GM19467 (cell line): ENCODE measurements around the gene SERTAD1.
"Not testable (repeated sequence)": the region's sequence is repeated elsewhere in the genome, so short reads cannot be mapped to it uniquely, and the experiment has no call there.

Experiments used
- ATAC-seq: cut with Tn5 transposase; IDR thresholded peaks from one replicate; pipeline ENCODE4 v1.9.1; 2021; ENCODE audit warnings: mild to moderate bottlenecking, moderate library complexity; ENCODE audit not compliant: unreplicated experiment

Gene SERTAD1

DNA sequence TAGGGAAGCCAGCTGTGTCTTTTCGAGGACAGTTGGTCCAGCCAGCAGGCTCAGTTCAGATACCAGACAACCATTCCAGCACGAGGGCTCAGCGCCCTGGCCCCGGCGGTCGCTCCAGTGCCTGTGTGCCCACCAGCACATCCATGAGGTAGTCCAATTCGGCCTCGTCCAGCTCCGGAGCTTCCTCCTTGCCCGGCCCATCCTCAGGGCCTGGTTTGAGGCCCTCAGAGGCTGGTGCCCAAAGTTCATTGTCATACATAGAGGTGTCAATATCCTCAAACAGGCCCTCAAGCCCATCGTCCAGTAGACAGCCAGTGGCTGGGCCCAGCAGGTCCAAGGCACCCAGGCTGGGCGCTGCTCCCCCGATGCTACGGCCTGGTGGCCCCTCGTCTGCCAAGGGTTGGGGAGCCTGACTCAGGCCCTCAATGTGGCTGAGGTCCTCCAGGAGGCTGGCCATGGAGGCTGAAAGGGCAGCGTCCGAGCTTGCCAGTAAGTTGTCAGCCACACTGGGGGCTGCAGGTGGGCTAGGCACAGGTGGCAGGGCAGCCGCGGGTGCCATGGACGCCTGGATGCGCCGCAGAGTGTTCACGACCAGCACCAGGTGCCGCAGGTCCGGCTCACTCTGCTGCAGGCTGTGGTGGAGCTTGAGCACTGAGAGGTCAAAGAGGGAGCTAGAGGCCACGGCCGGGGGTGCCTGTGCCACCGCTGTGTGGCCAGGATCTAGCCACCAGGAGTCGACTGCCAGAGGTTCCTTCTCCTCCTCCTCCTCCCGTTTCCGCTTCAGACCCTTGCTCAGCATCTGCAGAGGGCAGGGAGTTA is 2.8 kb downstream of the SERTAD1 start:
- no peak for ATAC-seq

DNA sequence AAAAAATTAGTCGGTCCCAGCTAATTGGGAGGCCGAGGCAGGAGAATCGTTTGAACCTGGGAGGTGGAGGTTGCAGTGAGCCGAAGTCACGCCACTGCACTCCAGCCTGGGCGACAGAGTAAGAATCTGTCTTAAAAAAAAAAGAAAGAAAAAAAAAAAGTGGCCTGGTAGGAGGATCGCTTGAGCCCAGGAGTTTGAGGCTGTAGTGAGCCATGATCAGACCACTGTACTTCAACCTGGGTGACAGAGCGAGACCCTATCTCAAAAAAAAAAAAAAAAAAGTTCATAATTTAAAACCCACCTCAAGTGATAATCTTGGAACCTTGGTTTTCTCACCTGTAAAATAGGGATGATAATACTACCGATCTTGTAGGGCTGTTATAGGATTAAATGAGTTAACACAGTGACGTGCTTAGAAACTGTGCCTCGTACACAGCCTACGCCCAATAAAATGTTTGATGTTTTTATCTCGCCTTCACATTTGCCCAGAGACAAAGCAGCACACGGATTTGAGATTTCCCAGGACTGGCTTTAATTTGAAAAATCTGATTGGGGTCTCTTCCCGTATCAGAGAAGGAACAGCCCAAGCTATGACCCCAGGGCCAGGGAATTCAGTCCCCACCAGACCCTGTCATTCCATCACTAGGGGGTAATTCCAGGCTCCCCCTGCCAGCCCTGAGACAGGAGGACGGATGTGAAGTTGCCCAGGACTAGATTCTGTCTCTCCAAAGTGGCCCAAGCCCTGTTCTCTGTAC is 3.6 kb downstream of the SERTAD1 start:
- no peak for ATAC-seq

DNA sequence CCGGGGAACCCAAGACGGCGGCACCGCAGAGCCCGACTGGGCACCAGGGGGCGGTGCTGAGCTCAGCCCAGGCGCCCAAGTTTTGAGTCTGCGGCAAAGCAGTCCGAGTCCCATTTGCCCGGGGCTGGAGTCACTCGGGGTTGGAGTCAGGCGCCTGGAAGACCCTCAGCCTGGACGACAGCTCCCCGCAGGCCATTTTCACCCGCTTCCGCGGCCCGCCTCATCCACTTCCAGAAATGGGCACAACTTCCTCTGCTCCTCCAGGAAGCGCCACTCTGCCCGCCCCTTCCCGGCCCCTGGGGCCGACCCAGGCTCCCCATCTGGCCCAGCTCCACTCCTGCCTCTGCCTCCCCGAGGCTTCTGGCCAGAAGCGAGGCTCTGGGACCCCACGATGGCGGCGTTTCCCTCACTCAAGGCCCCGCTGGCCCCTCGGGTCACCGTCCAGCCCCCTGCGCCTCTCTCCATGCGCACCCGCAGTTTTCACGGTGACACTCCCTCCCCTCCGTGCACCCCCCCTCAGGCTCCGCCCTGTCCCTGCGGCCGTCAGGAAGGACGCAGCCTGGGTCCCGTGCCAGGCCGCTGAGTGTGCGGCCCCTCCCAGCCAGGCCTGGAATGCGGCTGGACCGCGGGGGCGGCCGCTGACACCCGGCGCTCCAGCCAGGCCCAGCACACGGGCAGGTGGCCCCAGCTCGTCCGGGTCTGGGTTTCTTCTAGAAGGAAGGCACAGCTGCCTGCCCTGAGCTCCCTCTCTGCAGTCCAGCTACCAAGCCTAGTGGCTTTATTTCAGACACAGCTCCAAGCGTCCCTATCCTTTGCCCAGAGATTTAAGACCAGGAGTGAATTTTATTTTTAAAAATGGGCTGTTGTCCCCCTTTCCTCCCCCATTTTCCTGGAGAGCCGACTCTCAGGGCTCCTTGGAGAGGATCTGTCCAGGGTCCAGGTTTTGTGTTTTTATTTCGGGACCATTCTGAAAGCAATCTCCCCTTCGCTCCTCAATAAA is 4.7 kb downstream of the SERTAD1 start:
- no peak for ATAC-seq

DNA sequence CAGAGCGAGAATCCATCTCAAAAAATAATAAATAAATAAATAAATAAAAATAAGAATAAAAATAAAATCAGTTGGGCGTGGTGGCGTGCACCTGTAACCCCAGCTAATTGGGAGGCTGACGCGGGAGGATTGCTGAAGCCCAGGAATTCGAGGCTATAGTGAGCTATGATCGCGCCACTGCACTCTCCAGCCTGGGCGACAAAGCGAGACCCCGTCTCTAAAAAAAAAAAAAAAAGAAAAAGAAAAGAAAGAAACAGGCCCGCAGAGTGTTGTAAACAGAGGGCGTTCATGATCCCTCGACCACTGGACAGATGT is 5.4 kb downstream of the SERTAD1 start:
- no peak for ATAC-seq

DNA sequence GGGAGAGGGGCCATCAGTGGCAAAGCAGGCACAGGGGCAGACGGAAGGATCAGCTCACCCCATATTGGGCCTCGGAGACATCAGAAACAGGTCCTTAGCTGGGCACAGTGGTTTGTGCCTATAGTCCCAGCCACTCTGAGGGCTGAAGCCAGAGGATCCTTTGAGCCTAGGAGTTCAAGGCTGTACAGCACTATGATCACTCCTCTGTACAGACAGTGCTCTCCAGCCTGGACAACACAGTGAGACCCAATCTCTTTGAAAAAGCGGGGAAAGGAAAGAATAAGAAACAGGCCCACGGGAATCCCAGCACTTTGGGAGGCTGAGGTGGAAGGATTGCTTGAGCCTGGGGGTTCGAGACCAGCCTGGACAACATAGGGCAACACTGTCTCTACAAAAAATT is 6.0 kb downstream of the SERTAD1 start:
- ATAC-seq, result no peak

DNA sequence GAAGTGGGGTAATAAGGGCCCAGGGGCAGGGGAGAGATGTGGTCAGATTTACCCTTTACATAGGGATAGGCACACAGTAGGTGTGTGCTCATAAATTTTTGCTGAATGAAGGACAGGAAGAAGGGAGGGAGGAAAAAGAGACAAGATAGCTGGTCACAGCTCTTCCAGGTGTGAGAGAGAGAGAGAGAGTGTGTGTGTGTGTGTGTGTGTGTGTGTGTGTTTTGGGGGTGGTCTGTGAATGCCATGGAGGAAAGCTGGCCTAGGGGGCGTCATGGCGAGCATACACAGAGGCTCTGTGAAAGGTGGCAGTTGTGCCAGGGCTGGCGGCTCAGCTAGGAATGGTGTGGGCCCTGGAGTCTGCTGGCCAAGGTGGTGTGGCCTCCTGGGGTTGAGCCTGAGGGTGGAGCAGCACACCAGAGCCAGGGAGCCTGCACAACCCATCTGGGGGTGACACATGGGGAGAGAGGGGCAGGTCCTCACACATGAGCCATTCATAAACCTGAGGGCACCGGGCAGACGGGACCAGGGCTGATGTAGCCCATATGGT is 6.7 kb downstream of the SERTAD1 start:
- ATAC-seq, result no peak

DNA sequence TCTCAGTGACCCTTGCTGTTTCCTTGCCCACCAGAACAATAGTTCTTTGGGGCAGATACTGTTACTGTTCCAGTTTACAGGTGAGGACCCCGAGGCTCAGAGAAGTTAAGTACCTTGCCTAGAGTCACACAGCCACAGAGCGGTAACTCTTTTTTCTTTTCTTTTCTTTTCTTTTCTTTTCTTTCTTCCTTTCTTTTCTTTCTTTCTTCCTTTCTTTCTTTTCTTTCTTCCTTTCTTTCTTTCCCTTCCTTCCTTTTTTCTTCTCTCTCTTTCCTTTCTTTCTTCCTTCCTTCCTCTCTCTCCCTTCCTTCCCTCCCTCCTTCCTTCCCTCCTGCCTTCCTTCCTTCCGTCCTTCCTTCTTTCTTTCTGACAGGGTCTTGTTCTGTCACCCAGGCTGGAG is 7.8 kb downstream of the SERTAD1 start:
- ATAC-seq, result no peak

DNA sequence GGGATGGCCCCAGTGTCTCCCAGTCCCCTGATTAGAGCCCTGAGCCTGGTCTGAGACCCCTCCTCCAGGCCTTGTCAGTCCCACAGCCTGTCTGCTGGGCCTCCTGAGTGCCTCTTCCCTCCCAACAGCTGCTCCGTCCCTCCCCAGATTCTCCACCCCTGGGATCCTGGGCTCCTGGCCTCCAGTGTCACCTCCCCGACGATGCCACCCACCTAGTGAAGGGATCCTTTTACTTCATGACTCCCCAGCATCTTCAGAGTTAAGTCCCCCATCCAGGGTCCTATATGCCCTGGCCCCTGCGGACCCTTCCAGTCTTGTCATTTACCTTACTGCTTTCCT is 8.2 kb downstream of the SERTAD1 start:
- no peak for ATAC-seq

DNA sequence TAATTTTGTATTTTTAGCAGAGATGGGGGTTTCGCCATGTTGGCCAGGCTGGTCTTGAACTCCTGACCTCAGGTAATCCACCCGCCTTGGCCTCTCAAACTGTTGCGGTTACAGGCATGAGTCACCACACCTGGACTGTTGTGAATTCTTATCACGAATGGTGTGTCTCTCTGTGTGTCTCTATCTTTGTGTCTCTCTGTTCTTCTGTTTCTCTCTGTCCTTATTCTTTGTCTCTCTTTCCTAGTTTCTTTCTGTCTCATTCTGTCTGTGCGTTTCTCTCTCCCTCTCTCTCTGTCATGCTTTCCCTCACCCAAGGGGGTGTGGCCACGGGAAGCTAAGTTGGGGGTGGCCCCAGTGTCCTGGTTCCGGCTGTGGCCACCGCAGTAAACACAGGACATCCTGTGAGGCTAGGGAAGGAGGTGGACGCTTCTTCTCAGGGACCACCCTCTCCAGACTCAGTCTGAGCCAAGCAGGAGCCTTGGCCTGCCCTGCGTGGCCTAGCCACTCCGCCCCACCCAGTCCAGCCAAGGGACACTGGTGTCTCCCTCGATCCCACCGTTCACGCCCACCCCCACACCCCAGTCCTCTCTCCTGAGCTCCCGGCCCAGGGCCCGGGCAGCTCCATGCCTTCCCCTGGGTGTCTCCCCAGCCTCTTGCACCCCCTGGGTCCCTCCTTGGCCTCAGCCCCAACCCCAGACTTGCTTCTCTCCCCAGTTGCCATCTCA is 8.7 kb downstream of the SERTAD1 start:
- no peak for ATAC-seq

DNA sequence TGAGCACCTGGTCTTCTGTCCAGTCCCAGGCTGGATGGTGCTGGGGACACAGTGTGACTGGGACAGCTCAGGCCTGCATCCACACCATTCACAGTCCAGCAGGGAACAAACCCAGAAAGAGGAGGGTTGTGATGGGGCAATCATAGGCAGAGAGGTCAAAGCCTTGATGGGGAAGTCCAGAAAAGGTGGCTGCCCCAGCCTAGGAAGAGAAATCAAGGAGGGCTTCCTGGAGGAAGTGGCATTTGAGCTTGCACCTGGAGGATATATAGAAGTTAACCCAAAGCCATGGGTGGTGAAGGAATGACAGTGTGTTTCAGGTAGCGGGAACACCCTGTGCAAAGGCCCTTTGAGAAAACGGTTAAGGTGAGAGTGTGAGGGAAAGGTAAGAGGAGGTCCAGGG is 10.0 kb downstream of the SERTAD1 start:
- ATAC-seq, result no peak

DNA sequence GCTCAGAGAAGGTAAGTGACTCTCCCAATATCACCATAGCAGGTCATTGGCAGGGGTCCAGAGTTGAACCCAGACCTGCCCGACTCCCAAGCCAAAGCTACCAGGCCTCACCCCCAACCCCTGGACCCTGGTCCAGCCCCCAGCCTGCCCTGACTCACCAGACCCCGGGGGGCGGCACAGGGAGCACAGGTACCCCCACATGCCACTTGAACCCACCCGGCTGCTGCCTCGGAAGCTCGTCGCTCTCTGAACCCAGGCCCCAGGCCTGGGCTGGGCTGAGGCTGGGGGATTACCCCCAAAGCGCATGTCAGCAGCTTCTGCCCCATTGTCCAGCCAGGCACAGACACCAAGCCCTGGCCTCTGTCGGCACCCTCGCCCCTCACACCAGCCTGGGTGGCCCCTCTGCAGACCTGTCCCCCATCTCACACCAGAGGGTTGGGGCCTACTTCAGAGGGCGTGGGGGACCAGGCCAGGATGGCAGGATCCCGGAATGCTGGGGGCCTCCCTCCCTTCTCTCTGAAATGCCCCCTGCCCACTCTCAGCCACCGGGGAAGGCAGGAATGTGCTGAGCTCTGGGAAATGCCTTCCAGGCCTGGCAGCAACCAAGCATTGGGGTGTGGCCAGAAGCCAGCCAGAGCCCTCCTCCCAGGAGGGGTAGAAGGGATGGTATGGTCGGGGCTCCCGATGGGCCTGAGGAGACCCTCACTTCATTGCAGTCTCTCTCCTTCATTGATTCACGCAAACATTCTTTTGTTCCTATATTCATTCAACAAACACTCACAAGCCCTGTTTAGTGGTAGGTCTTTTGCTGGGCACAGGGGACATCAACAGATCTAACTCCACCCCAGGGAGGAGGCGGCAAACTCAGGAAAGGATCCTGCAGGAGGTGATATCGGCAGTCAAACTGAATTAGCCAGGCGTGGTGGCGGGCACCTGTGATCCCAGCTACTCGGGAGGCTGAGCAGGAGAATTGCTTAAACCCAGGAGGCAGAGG is 11.0 kb downstream of the SERTAD1 start:
- no peak for ATAC-seq

DNA sequence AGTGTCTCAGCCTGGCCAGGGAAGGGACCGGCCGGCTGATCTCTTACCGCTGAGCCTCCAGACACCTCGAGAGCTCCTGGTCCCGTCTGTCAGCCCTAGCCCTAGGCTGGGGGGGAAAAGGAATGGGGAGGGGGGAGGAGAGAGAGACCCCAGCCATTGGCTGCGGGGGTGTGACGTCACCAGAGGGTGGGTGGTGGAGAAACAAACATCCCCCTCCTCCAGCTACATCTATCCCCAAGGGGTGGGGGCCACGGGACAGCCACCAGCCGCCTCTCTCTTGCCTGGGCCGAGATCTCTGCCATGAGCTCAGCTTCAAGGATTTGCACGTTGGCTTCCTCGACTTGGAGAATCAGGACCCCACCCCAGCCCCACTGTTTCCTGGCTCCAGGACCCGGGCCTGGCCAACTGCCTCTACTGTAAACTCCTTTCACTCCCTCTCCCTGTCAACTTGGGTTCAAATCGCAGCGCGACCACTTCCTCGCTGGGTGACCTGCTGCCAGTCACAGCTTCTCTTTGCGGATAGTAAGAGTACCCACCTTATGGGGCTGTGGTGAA is 12.4 kb downstream of the SERTAD1 start, which contains the start of gene PRX:
Gene PRX (minus strand): TSS at position 88 of the 555 bp plus-strand sequence. CDS start 5,446 bp downstream, outside the sequence.
- ATAC-seq, result no peak

DNA sequence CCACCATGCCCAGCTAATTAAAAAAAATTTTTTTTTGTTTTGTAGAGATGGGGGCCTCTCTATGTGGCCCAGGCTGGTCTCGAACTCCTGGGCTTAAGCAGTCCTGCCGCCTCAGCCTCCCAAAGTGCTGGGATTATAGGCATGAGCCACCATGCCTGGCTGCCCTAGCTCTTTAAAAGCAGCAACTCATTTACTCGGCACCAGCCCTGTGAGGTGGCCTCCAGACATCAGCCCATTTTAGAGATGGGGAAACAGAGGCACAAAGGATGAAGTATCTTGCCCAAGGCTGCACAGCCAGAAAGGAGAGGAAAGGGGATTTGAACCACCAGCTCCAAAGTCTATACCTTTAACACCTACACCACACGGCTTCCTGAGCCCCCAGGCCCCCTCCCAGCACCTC is 12.9 kb downstream of the SERTAD1 start:
- no peak for ATAC-seq

DNA sequence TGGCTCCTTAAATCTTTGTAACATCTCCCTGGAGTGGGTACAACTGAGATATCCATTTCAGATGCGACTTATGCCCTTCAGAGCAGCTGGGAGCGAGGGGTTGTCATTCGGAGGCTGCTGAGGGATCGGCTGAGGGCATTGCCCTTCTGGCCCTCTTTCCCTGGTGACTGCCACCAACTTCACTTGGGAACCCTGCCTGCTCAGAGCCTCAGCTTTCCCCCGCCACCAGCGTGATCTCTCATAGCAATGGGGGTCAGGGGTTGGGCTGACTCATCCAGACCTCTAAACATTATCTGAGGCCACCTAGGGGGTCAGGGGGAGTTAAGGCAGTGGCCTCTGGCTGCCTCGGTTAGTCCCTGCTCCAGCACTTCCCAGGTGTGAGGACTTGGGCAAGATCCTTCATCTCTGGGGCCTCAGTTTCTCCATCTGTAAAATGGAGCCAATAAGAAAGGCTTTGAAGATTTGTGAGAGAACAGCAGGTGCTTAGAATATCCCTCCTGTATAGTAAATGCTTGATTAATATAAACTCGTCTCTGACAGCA is 13.8 kb downstream of the SERTAD1 start:
- ATAC-seq, result no peak

DNA sequence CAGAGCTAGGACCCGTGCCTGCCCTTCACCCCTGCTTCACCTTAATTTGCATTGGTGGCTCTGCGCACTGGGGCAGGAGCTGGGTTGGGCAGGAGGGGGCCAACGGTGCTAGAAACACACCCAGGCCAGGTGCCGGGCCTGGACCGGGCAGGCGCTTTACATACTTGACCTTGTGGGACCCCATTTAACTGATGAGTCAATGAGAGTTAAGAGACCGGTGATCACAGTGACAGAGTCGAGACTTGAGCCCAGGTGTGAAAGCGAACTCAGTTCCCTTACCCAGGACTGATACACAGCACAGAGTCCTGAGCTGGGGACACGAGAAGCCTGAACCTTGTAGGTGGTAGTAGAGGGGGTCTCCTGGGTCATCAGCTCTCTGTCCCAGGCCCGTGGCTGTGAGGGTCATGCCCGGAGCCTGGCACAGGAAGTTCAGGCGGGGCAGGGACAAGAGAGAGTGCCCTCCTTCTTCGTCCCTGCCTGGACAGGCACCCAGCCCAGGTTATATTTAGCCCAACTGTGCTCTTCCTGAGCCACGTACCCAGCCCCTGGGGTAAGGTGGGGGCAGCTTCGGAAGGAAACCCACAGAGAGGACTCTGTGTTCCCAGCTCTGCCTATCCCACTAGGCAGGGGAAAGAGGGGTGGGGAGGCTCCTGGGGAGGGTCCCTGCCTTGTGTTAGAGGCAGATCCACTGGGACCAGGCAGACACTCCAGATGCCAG is 14.5 kb downstream of the SERTAD1 start:
- no peak for ATAC-seq

DNA sequence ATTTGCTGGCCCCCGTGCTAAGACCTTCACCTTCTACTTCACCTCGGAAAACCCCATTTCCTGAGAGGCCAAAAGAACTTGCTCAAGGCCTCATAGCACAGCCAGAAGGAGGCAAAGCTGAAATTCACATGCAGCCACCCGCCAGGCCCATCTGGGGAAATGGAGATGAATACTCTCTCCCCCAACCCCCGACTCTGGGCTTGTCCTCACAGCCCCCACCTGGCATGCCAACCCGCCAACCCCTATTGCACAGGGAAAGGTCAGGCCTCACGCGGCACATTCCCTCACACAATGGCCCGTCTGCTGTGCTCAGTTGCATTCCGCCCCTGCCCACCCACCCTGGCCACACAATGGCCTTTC is 15.8 kb downstream of the SERTAD1 start:
- ATAC-seq, result no peak

DNA sequence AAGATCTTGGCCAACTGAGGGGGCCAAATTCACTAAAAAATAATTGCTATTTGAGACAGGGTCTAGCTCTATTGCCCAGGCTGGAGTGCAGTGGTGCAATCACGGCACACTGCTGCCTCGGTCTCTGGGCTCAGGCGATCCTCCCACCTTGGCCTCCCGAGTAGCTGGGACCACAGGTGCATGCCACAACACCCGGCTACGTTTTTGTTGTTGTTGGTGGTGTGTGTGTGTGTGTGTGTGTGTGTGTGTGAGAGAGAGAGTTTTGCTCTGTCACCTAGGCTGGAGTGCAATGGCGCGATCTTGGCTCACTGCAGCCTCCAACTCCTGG is 17.2 kb downstream of the SERTAD1 start:
- not testable (repeated sequence) for ATAC-seq
